Midbrain (tissue), 1 donor: ENCODE data around the gene NUCKS1.
"Not testable (repeated sequence)": the region's sequence is repeated elsewhere in the genome, so short reads cannot be mapped to it uniquely, and the experiment has no call there.

Experiments
- DNase-seq: peaks from one replicate; lab custom pipeline; 2025; lab: John Stamatoyannopoulos, UW

The NUCKS1 gene

DNA sequence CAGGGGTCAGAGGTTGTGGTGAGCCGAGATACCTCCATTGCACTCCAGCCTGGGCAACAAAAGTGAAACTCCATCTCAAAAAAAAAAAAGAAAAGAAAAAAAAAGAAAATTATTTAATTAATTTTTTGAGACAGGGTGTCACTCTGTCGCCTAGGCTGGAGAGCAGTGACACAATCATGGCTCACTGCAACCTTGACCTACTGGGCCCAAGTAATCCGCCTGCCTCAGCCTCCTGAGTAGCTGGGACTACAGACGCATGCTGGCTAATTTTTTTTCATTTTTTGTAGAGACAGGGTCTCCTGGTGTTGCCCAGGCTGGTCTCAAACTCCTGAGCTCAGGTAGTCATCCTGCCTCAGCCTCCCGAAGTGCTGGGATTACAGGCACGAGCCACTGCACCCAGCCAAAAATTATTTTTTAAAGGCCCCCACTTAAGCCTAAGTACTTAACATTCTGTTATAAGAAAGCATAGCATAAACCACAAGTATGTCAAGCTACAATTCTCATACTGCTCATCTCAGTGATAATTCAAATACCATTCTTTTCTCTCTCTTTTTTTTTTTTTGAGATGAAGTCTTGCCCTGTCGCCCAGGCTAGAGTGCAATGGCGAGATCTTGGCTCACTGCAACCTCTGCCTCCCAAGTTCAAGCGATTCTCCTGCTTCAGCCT, 19.9 kb downstream of the NUCKS1 start:
- no peak for DNase-seq

DNA sequence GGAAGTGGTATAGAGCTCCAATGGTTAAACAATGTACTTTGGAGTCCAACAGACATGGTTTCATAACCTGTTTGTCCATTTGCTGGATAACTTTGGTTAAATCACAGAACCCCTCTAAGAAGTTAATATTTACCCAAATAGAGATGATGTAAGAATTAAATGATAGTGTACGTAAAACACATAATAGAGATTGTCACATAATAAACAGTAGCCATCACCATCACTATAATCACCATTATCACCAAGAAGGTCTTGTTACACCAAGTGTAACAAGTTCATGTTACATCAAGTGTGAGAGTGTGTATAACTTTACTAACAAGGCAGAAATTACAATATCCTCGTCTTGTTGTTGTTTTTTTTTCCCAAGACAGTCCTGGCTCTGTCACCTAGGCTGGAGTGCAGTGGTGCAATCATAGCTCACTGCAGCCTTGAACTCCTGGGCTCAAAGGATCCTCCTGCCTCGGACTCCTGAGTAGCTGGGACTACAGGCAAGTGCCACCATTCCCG, 23.3 kb downstream of the NUCKS1 start:
- DNase-seq, result no peak

- no peak for DNase-seq
These were observed 24.5 kb downstream of the NUCKS1 start for GRCh38 chr1:205725514-205725913.

DNA sequence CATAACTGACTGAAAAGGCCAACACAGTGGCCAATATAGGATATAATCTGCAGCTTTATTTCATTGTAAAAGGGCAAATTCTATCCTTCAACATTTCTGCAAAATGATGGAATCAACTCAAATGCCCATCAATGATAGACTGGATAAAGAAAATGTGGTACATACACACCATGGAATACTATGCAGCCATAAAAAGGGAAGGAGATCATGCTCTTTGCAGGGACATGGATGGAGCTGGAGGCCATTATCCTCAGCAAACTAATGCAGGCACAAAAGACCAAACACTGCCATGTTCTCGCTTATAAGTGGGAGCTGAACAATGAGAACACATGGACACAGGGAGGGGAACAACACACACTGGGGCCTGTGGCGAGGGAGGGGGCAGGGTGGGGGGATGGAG, 29.2 kb downstream of the NUCKS1 start:
- not testable (repeated sequence) for DNase-seq

DNA sequence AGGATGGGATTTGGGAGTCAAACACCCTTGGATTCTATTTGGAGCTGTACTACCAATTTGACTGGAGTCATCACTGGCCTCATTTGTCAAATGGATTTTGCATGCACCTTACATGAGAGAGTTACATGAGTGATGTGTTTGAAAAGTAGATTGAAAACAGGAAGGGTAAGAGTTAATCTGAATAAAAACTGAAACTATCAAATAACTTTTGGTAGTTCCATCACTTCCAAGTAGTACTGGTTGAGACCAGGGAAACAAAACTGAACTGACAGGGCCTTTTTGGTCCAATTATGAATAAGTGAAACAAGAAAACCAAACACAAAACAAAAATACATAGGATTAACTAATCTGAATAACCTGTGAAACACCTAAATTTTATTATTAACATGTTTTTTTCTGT, 30.2 kb downstream of the NUCKS1 start:
- no peak for DNase-seq

DNA sequence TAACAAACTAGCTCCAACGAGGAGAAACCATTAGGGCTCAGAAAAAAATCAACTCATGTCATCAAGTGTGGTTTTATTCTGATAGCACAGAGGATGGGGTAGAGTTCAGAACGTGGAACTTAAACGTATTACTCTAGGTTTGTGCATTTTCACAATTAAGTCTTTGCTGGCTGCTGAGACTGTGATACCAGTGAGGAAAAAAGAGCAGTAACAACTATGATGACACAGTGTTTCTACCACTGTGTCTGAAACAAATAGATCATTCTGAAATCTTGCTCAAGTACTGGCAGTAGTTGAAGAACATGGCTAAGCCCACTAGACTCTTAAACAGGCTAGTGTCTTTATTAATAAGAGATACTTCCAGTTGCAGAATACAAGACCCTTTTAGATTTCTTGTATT, 31.0 kb downstream of the NUCKS1 start:
- no peak for DNase-seq

- DNase-seq, result no peak
These were observed 33.4 kb downstream of the NUCKS1 start for GRCh38 chr1:205716371-205717132.

DNA sequence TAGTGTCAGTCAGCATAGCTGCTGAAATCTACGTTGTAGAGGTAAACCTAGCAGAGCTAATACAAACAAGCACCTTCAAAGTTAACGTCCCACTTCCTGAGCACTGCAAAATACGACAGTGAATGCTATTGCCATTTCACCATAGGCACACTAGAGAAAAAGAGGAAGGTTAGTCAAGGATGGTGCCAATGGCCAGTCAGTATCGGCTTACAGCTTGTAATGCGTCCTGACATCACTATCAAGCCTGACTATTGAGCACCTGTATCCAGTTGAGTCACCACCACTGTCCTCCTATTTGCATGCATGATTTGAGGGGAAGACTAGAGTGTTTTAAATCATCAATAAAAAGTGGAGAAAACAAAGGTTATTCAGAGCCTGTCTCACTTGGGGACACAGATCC, 34.4 kb downstream of the NUCKS1 start:
- no peak for DNase-seq

- DNase-seq, result no peak
These were observed 35.1 kb downstream of the NUCKS1 start for GRCh38 chr1:205714906-205715246.

GRCh38 chr1:205714190-205714905, 35.6 kb downstream of the NUCKS1 start:
- no peak for DNase-seq

DNA sequence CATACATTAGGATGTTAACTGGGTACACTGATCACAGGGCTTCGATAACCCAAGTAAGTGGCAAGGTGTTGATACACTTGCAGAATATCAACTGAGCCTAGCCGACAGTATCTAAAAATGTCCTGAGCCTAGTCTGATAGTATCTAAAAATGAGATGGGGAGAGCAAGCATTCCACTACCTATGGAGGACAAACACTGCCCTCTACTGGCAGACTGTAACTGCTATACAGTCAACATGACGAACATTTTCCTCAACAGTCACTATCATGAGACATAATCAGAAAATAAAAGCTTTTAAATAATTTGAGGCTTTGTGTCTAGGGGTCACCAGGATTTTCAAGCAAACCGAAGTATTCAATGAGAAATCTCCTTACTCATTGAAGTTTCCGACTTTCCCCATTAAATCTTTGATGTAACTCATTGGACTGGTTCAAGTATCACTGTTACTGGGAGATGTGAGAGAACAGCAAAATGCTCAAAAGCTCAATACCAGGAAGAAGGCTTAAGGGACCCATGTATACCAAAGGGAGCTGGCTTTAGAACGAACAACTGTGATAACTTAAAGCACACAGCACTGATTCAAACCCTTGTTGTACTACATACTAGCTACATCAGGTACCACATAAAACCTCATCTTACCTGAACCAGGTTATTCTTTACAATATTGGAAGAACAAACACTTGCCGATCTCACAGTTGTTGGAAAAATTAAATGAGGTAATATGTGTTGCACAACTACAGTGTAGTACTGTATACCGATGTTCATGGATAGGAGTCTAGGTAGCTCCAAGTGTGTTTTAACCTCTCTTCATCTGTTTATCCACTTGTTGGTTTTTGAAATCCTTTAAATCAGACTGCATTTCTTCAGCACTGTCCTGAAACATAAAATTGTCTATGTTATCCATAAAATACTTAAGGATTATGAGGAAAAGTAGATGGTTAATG, 38.6 kb downstream of the NUCKS1 start:
- DNase-seq, result peak; percentile 77

DNA sequence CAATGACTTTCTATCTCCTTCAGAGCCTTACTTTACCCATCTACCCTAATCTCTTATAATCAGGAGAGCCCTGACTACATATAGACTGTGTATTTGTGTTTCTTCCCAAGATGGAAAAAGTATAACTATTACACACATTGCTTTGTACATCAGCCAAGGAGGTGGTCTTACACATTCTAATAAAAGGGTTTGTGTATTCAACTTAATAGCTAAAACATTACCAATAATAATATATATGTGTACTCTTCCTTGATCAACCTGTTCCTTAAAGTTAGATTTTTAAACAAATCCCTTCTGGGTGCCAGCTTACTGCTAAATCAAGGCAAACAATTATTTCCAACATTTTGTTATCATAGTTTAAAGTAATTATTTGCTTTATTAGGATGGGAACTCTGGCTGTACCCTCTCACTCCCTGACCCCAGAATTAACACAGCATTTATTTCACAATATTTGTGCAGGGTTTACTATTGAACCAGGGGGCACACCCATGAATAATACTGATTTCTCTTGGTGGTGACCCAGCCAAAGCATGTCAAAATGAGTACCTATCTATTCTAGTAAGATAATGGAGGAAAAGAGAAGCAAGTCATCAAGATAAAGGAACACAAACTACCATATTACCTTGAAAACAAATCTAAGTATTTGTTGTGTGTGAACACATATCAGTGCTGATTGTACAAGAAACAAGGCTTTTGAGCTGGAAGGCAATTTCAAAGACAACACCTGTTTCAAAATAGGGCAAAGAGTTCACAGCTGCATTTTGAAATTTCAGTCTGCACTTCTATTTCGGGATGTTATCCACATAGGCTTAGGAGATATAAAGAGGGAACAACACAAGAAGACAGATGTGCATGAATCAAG, 39.5 kb downstream of the NUCKS1 start:
- no peak for DNase-seq

- DNase-seq, result no peak
These were observed 40.3 kb downstream of the NUCKS1 start for GRCh38 chr1:205709640-205710039.

DNA sequence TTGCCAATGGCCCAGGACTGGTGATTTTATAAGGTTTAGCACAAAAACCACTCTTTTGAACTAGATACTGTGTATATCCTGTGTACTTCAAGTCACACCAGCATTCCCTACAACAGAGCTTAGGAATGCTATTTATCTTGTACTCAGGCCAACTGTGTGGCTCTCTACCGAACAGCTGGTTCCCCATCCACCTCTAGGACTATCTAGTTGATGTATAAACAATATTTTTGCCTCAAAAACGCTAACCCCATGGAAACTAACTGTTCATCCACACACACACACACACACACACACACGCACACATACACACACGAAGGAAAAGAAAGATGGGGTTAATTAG, 41.0 kb downstream of the NUCKS1 start:
- DNase-seq, result no peak

GRCh38 chr1:205706601-205707502, 43.1 kb downstream of the NUCKS1 start:
- DNase-seq, result no peak

DNA sequence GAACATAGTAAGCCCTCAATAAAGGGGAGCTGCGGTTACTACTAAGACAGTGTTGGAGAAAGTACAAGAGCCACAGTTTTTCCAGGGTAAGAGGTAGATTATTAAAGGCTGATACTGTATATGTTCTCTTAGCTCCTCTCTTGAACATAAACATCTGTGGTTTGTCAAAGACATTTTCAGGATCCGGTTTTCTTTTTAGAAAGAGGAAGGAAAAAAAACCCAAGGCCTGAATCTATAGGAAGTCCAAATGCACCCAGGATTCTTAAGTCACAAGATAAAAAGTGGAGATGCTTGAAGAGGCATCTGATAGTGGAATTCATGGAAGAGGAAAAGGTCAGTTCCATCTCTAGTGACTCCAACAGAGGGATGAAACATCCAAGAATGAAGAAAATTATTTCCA, 45.1 kb downstream of the NUCKS1 start:
- no peak for DNase-seq

- no peak for DNase-seq
These were observed 46.9 kb downstream of the NUCKS1 start for GRCh38 chr1:205703072-205703471.

GRCh38 chr1:205701891-205702290, 48.1 kb downstream of the NUCKS1 start:
- DNase-seq, result no peak

DNA sequence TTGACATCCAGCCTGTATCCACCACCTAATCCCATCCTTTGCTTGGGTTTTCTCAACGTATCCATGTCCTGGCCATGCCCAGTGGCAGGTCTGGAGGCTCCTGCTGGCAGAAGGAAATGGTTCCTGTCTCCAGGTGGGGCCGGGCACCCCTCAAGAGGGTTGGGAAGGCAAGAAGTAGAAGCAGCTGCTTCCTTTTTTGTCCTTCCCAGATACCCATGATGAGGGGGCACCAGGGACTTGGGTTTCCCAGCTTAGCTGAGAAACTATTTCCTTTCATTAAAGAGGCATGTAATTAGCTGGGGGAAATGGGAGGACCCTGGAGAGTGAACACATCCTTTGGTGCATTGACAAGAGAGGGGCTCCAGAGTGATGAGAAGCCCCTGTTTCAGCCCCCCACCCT, 48.6 kb downstream of the NUCKS1 start:
- no peak for DNase-seq

- DNase-seq, result no peak
These were observed 49.0 kb downstream of the NUCKS1 start for GRCh38 chr1:205700865-205701401.
